Measurements from ENCODE around the gene ISG20L2.

DNA sequence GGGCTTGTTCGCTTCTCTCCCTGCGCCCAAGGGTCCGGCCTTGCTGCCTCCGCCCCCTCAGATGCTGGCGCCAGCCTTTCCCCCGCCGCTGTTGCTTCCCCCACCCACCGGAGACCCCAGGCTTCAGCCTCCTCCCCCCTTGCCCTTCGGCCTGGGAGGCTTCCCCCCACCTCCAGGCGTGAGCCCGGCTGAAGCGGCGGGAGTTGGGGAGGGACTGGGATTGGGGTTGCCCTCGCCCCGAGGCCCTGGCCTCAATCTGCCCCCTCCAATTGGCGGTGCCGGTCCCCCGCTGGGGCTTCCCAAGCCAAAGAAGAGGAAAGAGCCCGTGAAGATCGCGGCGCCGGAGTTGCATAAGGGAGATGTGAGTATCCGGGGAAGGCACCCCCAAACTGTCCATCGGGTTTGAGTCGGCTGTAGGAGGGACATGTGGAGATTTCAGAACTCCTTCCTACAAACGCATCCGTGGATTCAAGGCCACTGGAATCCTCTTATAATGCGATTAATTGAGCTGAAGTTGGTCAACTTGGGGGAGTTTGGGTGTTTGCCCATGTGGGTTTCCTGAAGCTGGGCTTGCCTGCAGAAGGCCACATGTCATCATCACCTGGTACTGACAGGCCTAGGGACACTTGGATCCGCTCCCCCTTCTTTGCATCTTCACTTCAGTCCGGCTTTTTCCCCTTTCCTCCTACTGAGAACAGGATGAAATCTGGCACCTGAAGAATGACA lies 39.5 kb upstream of the ISG20L2 start:
- TF ChIP-seq, protein P1, sequence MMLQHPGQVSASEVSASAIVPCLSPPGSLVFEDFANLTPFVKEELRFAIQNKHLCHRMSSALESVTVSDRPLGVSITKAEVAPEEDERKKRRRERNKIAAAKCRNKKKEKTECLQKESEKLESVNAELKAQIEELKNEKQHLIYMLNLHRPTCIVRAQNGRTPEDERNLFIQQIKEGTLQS (IDR thresholded peaks at IDR 0.05), result no peak
- TF ChIP-seq, protein P2, sequence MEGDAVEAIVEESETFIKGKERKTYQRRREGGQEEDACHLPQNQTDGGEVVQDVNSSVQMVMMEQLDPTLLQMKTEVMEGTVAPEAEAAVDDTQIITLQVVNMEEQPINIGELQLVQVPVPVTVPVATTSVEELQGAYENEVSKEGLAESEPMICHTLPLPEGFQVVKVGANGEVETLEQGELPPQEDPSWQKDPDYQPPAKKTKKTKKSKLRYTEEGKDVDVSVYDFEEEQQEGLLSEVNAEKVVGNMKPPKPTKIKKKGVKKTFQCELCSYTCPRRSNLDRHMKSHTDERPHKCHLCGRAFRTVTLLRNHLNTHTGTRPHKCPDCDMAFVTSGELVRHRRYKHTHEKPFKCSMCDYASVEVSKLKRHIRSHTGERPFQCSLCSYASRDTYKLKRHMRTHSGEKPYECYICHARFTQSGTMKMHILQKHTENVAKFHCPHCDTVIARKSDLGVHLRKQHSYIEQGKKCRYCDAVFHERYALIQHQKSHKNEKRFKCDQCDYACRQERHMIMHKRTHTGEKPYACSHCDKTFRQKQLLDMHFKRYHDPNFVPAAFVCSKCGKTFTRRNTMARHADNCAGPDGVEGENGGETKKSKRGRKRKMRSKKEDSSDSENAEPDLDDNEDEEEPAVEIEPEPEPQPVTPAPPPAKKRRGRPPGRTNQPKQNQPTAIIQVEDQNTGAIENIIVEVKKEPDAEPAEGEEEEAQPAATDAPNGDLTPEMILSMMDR (IDR thresholded peaks at IDR 0.05 in 2 of 3, conservative IDR thresholded peaks at IDR 0.05 in 1 of 3; ENCODE audit: borderline replicate concordance in 1 of 3, insufficient read depth in 1 of 3, low read depth in 2 of 3, low read length in 2 of 3), result no peak
- no peak for TF ChIP-seq RAD21 (IDR thresholded peaks at IDR 0.05; ENCODE audit: low read depth)
- no peak for TF ChIP-seq POLR2A (IDR thresholded peaks at IDR 0.05; ENCODE audit: borderline replicate concordance, extremely low read depth, insufficient read depth, insufficient read length)
- TF ChIP-seq ZNF274 (IDR thresholded peaks at IDR 0.05; ENCODE audit: low read depth, low read length), result no peak
- TF ChIP-seq EZH2 (IDR thresholded peaks at IDR 0.05), result no peak
- no peak for TF ChIP-seq ELF1 (IDR thresholded peaks at IDR 0.05; ENCODE audit: borderline replicate concordance, low read depth)
- no peak for TF ChIP-seq POLR2AphosphoS5 (IDR thresholded peaks at IDR 0.05; ENCODE audit: low read depth, low read length)
- TF ChIP-seq, protein P3, sequence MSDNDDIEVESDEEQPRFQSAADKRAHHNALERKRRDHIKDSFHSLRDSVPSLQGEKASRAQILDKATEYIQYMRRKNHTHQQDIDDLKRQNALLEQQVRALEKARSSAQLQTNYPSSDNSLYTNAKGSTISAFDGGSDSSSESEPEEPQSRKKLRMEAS (IDR thresholded peaks at IDR 0.05), result 0 out of 2 replicates have a peak, but pooled peaks have one; percentile 28
- TF ChIP-seq SRF (IDR thresholded peaks at IDR 0.05; ENCODE audit: low read depth), result no peak

Data from HCT116 (cell line).